ENCODE results near the gene RHBDL1. TPM values are rescaled to one million over a fixed set of nuclear protein-coding genes. Genes with fewer than 3 reads are reported as not detected.
A peak's percentile ranks its signal among the peaks of the same experiment; 100 is the strongest.

Gene RHBDL1
- total and polyA plus RNA-seq, 9 of the 15 experiments (the other 6 are each of a cell fraction or from before 2014, with no cell fraction given) = 0.03 to 5.6 (median 1.3) TPM; not detected in 1

DNA sequence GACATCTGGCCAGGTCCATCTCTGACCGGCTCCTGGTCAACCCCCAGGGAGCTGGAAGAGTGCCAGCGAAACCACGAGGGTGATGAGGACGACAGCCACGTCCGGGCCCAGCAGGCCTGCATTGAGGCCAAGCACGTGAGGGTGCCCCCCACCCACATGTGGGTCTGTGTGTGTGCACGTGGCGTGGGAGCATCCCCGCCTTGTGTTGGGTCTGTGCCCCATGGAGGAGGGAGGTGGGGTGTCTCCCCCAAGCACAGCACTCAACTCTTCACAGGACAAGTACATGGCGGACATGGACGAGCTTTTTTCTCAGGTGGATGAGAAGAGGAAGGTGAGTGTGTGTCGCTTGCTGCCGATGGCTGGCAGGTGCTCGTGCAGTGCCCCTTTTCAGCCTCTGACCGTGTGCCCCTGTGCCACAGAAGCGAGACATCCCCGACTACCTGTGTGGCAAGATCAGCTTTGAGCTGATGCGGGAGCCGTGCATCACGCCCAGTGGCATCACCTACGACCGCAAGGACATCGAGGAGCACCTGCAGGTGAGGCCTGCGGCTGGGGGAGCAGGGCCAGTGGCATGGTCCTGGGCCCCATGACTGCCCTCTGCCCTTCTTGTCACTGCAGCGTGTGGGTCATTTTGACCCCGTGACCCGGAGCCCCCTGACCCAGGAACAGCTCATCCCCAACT is 6.4 kb downstream of the RHBDL1 start (continued):
- TF ChIP-seq HDAC8 (tag; IDR thresholded peaks at IDR 0.05) = no peak
- no peak for TF ChIP-seq PPARD (CRISPR knock-in tag; IDR thresholded peaks at IDR 0.05)
- TF ChIP-seq PHB2 (IDR thresholded peaks at IDR 0.05; ENCODE audit: low read depth) = no peak
- TF ChIP-seq EP400 (IDR thresholded peaks at IDR 0.05) = peak; percentile 68; the same call in 1 of the 2 replicates
- no peak for TF ChIP-seq NELFE (IDR thresholded peaks at IDR 0.05; ENCODE audit: insufficient read depth, insufficient read length)
- TF ChIP-seq, protein P1, sequence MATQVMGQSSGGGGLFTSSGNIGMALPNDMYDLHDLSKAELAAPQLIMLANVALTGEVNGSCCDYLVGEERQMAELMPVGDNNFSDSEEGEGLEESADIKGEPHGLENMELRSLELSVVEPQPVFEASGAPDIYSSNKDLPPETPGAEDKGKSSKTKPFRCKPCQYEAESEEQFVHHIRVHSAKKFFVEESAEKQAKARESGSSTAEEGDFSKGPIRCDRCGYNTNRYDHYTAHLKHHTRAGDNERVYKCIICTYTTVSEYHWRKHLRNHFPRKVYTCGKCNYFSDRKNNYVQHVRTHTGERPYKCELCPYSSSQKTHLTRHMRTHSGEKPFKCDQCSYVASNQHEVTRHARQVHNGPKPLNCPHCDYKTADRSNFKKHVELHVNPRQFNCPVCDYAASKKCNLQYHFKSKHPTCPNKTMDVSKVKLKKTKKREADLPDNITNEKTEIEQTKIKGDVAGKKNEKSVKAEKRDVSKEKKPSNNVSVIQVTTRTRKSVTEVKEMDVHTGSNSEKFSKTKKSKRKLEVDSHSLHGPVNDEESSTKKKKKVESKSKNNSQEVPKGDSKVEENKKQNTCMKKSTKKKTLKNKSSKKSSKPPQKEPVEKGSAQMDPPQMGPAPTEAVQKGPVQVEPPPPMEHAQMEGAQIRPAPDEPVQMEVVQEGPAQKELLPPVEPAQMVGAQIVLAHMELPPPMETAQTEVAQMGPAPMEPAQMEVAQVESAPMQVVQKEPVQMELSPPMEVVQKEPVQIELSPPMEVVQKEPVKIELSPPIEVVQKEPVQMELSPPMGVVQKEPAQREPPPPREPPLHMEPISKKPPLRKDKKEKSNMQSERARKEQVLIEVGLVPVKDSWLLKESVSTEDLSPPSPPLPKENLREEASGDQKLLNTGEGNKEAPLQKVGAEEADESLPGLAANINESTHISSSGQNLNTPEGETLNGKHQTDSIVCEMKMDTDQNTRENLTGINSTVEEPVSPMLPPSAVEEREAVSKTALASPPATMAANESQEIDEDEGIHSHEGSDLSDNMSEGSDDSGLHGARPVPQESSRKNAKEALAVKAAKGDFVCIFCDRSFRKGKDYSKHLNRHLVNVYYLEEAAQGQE (IDR thresholded peaks at IDR 0.05; ENCODE audit: borderline replicate concordance) = peak; percentile 19; the same call in 1 of the 2 replicates
- TF ChIP-seq, protein P1 (CRISPR knock-in tag; IDR thresholded peaks at IDR 0.05; ENCODE audit: low read depth) = no peak
- no peak for TF ChIP-seq FIP1L1 (IDR thresholded peaks at IDR 0.05; ENCODE audit: low read depth, low read length, poor library complexity, severe bottlenecking)
- no peak for TF ChIP-seq EP300 (IDR thresholded peaks at IDR 0.05; ENCODE audit: low read length)
- TF ChIP-seq, protein P2, sequence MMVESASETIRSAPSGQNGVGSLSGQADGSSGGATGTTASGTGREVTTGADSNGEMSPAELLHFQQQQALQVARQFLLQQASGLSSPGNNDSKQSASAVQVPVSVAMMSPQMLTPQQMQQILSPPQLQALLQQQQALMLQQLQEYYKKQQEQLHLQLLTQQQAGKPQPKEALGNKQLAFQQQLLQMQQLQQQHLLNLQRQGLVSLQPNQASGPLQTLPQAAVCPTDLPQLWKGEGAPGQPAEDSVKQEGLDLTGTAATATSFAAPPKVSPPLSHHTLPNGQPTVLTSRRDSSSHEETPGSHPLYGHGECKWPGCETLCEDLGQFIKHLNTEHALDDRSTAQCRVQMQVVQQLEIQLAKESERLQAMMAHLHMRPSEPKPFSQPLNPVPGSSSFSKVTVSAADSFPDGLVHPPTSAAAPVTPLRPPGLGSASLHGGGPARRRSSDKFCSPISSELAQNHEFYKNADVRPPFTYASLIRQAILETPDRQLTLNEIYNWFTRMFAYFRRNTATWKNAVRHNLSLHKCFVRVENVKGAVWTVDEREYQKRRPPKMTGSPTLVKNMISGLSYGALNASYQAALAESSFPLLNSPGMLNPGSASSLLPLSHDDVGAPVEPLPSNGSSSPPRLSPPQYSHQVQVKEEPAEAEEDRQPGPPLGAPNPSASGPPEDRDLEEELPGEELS (CRISPR knock-in tag; IDR thresholded peaks at IDR 0.05; ENCODE audit: borderline replicate concordance) = no peak
- TF ChIP-seq, protein P3, sequence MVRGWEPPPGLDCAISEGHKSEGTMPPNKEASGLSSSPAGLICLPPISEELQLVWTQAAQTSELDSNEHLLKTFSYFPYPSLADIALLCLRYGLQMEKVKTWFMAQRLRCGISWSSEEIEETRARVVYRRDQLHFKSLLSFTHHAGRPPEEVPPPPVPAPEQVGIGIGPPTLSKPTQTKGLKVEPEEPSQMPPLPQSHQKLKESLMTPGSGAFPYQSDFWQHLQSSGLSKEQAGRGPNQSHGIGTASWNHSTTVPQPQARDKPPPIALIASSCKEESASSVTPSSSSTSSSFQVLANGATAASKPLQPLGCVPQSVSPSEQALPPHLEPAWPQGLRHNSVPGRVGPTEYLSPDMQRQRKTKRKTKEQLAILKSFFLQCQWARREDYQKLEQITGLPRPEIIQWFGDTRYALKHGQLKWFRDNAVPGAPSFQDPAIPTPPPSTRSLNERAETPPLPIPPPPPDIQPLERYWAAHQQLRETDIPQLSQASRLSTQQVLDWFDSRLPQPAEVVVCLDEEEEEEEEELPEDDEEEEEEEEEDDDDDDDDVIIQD (CRISPR knock-in tag; IDR thresholded peaks at IDR 0.05) = no peak
- 0 out of 4 replicates have a peak, but pooled peaks of 1 of the 2 experiments have one; percentile 26 for TF ChIP-seq MAZ (CRISPR knock-in tag; conservative IDR thresholded peaks at IDR 0.05 in 1 of 2, IDR thresholded peaks at IDR 0.05 in 1 of 2)
- TF ChIP-seq, protein P4, sequence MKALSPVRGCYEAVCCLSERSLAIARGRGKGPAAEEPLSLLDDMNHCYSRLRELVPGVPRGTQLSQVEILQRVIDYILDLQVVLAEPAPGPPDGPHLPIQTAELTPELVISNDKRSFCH (CRISPR knock-in tag; IDR thresholded peaks at IDR 0.05) = no peak
- TF ChIP-seq, protein P4 (tag; IDR thresholded peaks at IDR 0.05) = no peak
- TF ChIP-seq SMARCC2 (IDR thresholded peaks at IDR 0.05; ENCODE audit: low read depth) = no peak
- TF ChIP-seq THRAP3 (IDR thresholded peaks at IDR 0.05; ENCODE audit: borderline replicate concordance) = no peak; the same call in 1 of the 2 replicates

All from K562 (cell line).